ENCODE measurements around the gene UTP25. TPM values are rescaled to one million over a fixed set of nuclear protein-coding genes. Genes with fewer than 3 reads are reported as not detected.

Gene UTP25
- total and polyA plus RNA-seq, 2 of the 4 experiments (the other 2 are of a cell fraction), result 7.1 to 17.4 TPM

GRCh38 chr1:209810783-209811182 lies 17.0 kb upstream of the UTP25 start:
- Histone ChIP-seq H3K36me3 (ENCODE audit: control insufficient read depth, insufficient read depth, low read length) (no peaks in the 10 kb centered on the region), H3K56ac (ENCODE audit: extremely low read depth, insufficient read depth, low read length) (no peak overlapping the region), H3K9me3 (ENCODE audit: control insufficient read depth, insufficient read depth, low read length) (no peaks in the 10 kb centered on the region), H2AK5ac (ENCODE audit: low read depth, low read length) (no peak overlapping the region), H2BK5ac (ENCODE audit: low read depth, low read length, poor library complexity, severe bottlenecking) (no peak overlapping the region), H2AK9ac (replicated peaks; ENCODE audit: low read depth, low read length, poor library complexity) (no peak overlapping the region), H3K23ac (ENCODE audit: low read depth, low read length) (no peak overlapping the region), H3K4me2 (ENCODE audit: low read depth, low read length) (no peak overlapping the region), H3K27me3 (ENCODE audit: control insufficient read depth, insufficient read depth, low read length) (no peaks in the 10 kb centered on the region), H4K8ac (ENCODE audit: low read depth in 2 of 2, low read length in 2 of 2) (no peak overlapping the region), H4K20me1 (ENCODE audit: insufficient read depth, low read length) (no peaks in the 10 kb centered on the region), H3K18ac (ENCODE audit: low read depth, low read length) (no peak overlapping the region), H3K79me1 (ENCODE audit: low read depth in 1 of 2, low read length in 2 of 2) (no peaks in the 10 kb centered on the region), H3K9ac (ENCODE audit: low read depth, low read length) (no peak overlapping the region), H3K14ac (replicated peaks; ENCODE audit: low read depth, low read length) (no peak overlapping the region), H3K4ac (ENCODE audit: low read depth, low read length) (no peak overlapping the region), H3K27ac (ENCODE audit: insufficient read depth, low read length) (no peak overlapping the region), H3K4me1 (ENCODE audit: control insufficient read depth, insufficient read depth, low read length) (peaks cover 5% of the 10 kb centered on the region; the same call in 1 of the 2 replicates), H4K91ac (ENCODE audit: insufficient read depth, low read depth, low read length) (no peak overlapping the region), H3K9me1 (ENCODE audit: insufficient read depth, low read length) (peaks cover 3% of the 10 kb centered on the region; the same call in 1 of the 2 replicates), H2BK120ac (ENCODE audit: low read depth, low read length) (no peak overlapping the region), H4K5ac (ENCODE audit: low read depth, low read length) (no peak overlapping the region), H2AFZ (replicated peaks; ENCODE audit: low read length, poor library complexity) (no peak overlapping the region), H3K4me3 (ENCODE audit: insufficient read depth, low read depth, low read length) (no peak overlapping the region), H2BK20ac (ENCODE audit: low read depth, low read length) (no peak overlapping the region), H2BK15ac (ENCODE audit: low read depth, low read length) (no peak overlapping the region)
- POLR2A ChIA-PET (ENCODE audit: unreplicated experiment), result no interaction called here
- no peak for ATAC-seq (ENCODE audit: low read depth)
- CTCF ChIA-PET, result interaction anchor here (0.6 to 1.4 kb wide), 2 partner anchors 13 to 73 kb away, joined by 4 to 8 read pairs; no protein-coding TSS in a partner anchor
- in situ Hi-C loops (cut with MboI; ENCODE audit: low sequenced_read_pairs) (no loop called here), dilution Hi-C loops (cut with HindIII; ENCODE audit: low sequenced_read_pairs, unreplicated experiment) (loop anchor here (25.0 kb wide), 1 partner anchor 177 kb away; no protein-coding TSS in a partner anchor), intact Hi-C loops (cut with micrococcal nuclease) (no loop called here)
- DNase-seq, result no peak
- TF ChIP-seq CEBPB (IDR thresholded peaks at IDR 0.05; ENCODE audit: low read depth, low read length), result no peak
- TF ChIP-seq MXI1 (IDR thresholded peaks at IDR 0.05; ENCODE audit: borderline replicate concordance, low read depth, low read length), result no peak
- no peak for TF ChIP-seq ELK1 (IDR thresholded peaks at IDR 0.05; ENCODE audit: borderline replicate concordance, low read depth, low read length)
- no peak for TF ChIP-seq FOS (IDR thresholded peaks at IDR 0.05; ENCODE audit: low read depth, low read length)
- no peak for TF ChIP-seq RAD21 (IDR thresholded peaks at IDR 0.05; ENCODE audit: low read length)
- TF ChIP-seq POLR2A (IDR thresholded peaks at IDR 0.05; ENCODE audit: low read depth, low read length), result no peak
- BruUV-seq (replicated peaks), result no TSS peak
- WGBS, 2 experiments (ENCODE audit: extremely low coverage in 2 of 2, insufficient read length in 1 of 2), result 80% methylated on average over 1 of the region's 5 CpGs; no CpG with 5 or more reads in 1 of the 2 experiments
